ENCODE measurements around the gene PLXNC1. TPM values are rescaled to one million over a fixed set of nuclear protein-coding genes. Genes with fewer than 3 reads are reported as not detected.

The PLXNC1 gene
- total and polyA plus RNA-seq, 4 donors = 1.7 to 70.0 (median 36.3) TPM

- peaks cover 0 to 5% (median 0%) of the 10 kb centered on the region in 5 donors for H3K4me1 ChIP-seq (ENCODE audit: control insufficient read depth in 5 of 5, insufficient read depth in 5 of 5, low read length in 5 of 5)
- H3K36me3 ChIP-seq (ENCODE audit: control insufficient read depth in 4 of 4, insufficient read depth in 4 of 4, low read length in 4 of 4) = no peaks in the 10 kb centered on the region
- DNase-seq = no peak
- no peak overlapping the region for H3K27ac ChIP-seq (ENCODE audit: low read depth in 1 of 2, low read length in 1 of 2)
- no peak for TF ChIP-seq CTCF (IDR thresholded peaks at IDR 0.05; ENCODE audit: control extremely low read depth, extremely low read depth)
- no peak overlapping the region for H3K4me3 ChIP-seq
- H3K9me3 ChIP-seq (ENCODE audit: control insufficient read depth in 4 of 4, insufficient read depth in 3 of 4, low read length in 3 of 4) = no peaks in the 10 kb centered on the region
- H3K9ac ChIP-seq (ENCODE audit: insufficient read depth in 1 of 2, low read length in 2 of 2) = no peak overlapping the region
- ATAC-seq (ENCODE audit: insufficient read depth, low FRiP score) = no peak
- peaks cover 0 to under 1% (median 0%) of the 10 kb centered on the region in 3 donors for H3K27me3 ChIP-seq (ENCODE audit: control insufficient read depth in 3 of 3, insufficient read depth in 3 of 3, low read length in 2 of 3)
- WGBS, 2 donors = 85 to 90% methylated on average over 15 of the region's 15 CpGs
These were observed 7.2 kb upstream of the PLXNC1 start for GRCh38 chr12:94141004-94141764.

GRCh38 chr12:94141892-94142291 lies 6.5 kb upstream of the PLXNC1 start:
- peaks cover 0 to 7% (median 0%) of the 10 kb centered on the region in 3 donors for H3K27me3 ChIP-seq (ENCODE audit: control insufficient read depth in 3 of 3, insufficient read depth in 3 of 3, low read length in 2 of 3)
- no peak overlapping the region for H3K27ac ChIP-seq (ENCODE audit: low read depth in 1 of 2, low read length in 1 of 2)
- no peaks in the 10 kb centered on the region for H3K36me3 ChIP-seq (ENCODE audit: control insufficient read depth in 4 of 4, insufficient read depth in 4 of 4, low read length in 4 of 4)
- TF ChIP-seq CTCF (IDR thresholded peaks at IDR 0.05; ENCODE audit: control extremely low read depth, extremely low read depth) = no peak
- no peak overlapping the region for H3K9ac ChIP-seq (ENCODE audit: insufficient read depth in 1 of 2, low read length in 2 of 2)
- DNase-seq (peak in 1 of 3 donors; percentile 21), ATAC-seq (ENCODE audit: insufficient read depth, low FRiP score) (no peak)
- H3K4me3 ChIP-seq = no peak overlapping the region
- WGBS, 2 donors = 78 to 83% methylated on average over 3 of the region's 3 CpGs
- H3K9me3 ChIP-seq (ENCODE audit: control insufficient read depth in 4 of 4, insufficient read depth in 3 of 4, low read length in 3 of 4) = no peaks in the 10 kb centered on the region
- H3K4me1 ChIP-seq (ENCODE audit: control insufficient read depth in 5 of 5, insufficient read depth in 5 of 5, low read length in 5 of 5) = peaks cover 0 to 5% (median 0%) of the 10 kb centered on the region in 5 donors

GRCh38 chr12:94143438-94143837 lies 4.9 kb upstream of the PLXNC1 start:
- Histone ChIP-seq H3K4me1 (ENCODE audit: control insufficient read depth in 5 of 5, insufficient read depth in 5 of 5, low read length in 5 of 5) (peaks cover 0 to 5% (median 0%) of the 10 kb centered on the region in 5 donors), H3K27me3 (ENCODE audit: control insufficient read depth in 3 of 3, insufficient read depth in 3 of 3, low read length in 2 of 3) (peaks cover 0 to 15% (median 3%) of the 10 kb centered on the region in 3 donors), H3K36me3 (ENCODE audit: control insufficient read depth in 4 of 4, insufficient read depth in 4 of 4, low read length in 4 of 4) (no peaks in the 10 kb centered on the region), H3K9me3 (ENCODE audit: control insufficient read depth in 4 of 4, insufficient read depth in 3 of 4, low read length in 3 of 4) (no peaks in the 10 kb centered on the region), H3K9ac (ENCODE audit: insufficient read depth in 1 of 2, low read length in 2 of 2) (no peak overlapping the region), H3K27ac (ENCODE audit: low read depth in 1 of 2, low read length in 1 of 2) (no peak overlapping the region), H3K4me3 (no peak overlapping the region)
- DNase-seq (no peak), ATAC-seq (ENCODE audit: insufficient read depth, low FRiP score) (no peak)
- no peak for TF ChIP-seq CTCF (IDR thresholded peaks at IDR 0.05; ENCODE audit: control extremely low read depth, extremely low read depth)
- WGBS, 2 donors = 64 to 68% methylated on average over 7 of the region's 7 CpGs

Measured in lung (tissue), 12 donors.